ENCODE results near the gene SCN4A.

The SCN4A gene

GRCh38 chr17:63978272-63979200 is 5.8 kb upstream of the SCN4A start:
- no peak for TF ChIP-seq SIN3A (IDR thresholded peaks at IDR 0.05; ENCODE audit: borderline replicate concordance, insufficient read depth, low read length)
- TF ChIP-seq TAF1 (IDR thresholded peaks at IDR 0.05; ENCODE audit: borderline replicate concordance, insufficient read depth, low read length) = no peak
- TF ChIP-seq REST (IDR thresholded peaks at IDR 0.05; ENCODE audit: insufficient read depth in 1 of 2, low read depth in 2 of 2, low read length in 2 of 2) = no peak
- no peak for TF ChIP-seq POLR2AphosphoS5 (IDR thresholded peaks at IDR 0.05; ENCODE audit: low read depth, low read length)
- no peak for TF ChIP-seq FOXP2 (optimal IDR thresholded peaks at IDR 0.05; ENCODE audit: borderline replicate concordance, extremely low read depth, extremely low read length, insufficient read depth)

- TF ChIP-seq POLR2AphosphoS5 (IDR thresholded peaks at IDR 0.05; ENCODE audit: low read depth, low read length) (no peak), FOXP2 (optimal IDR thresholded peaks at IDR 0.05; ENCODE audit: borderline replicate concordance, extremely low read depth, extremely low read length, insufficient read depth) (no peak), SIN3A (IDR thresholded peaks at IDR 0.05; ENCODE audit: borderline replicate concordance, insufficient read depth, low read length) (no peak), TAF1 (IDR thresholded peaks at IDR 0.05; ENCODE audit: borderline replicate concordance, insufficient read depth, low read length) (no peak), REST (IDR thresholded peaks at IDR 0.05; ENCODE audit: insufficient read depth in 1 of 2, low read depth in 2 of 2, low read length in 2 of 2) (no peak)
These were observed 4.0 kb upstream of the SCN4A start for GRCh38 chr17:63976702-63977101.

GRCh38 chr17:63975541-63976092 is 2.9 kb upstream of the SCN4A start:
- TF ChIP-seq SIN3A (IDR thresholded peaks at IDR 0.05; ENCODE audit: borderline replicate concordance, insufficient read depth, low read length) (no peak), TAF1 (IDR thresholded peaks at IDR 0.05; ENCODE audit: borderline replicate concordance, insufficient read depth, low read length) (no peak), FOXP2 (optimal IDR thresholded peaks at IDR 0.05; ENCODE audit: borderline replicate concordance, extremely low read depth, extremely low read length, insufficient read depth) (no peak), REST (IDR thresholded peaks at IDR 0.05; ENCODE audit: insufficient read depth in 1 of 2, low read depth in 2 of 2, low read length in 2 of 2) (no peak), POLR2AphosphoS5 (IDR thresholded peaks at IDR 0.05; ENCODE audit: low read depth, low read length) (no peak)

- TF ChIP-seq SIN3A (IDR thresholded peaks at IDR 0.05; ENCODE audit: borderline replicate concordance, insufficient read depth, low read length) (no peak), REST (IDR thresholded peaks at IDR 0.05; ENCODE audit: insufficient read depth in 1 of 2, low read depth in 2 of 2, low read length in 2 of 2) (no peak), FOXP2 (optimal IDR thresholded peaks at IDR 0.05; ENCODE audit: borderline replicate concordance, extremely low read depth, extremely low read length, insufficient read depth) (no peak), TAF1 (IDR thresholded peaks at IDR 0.05; ENCODE audit: borderline replicate concordance, insufficient read depth, low read length) (no peak), POLR2AphosphoS5 (IDR thresholded peaks at IDR 0.05; ENCODE audit: low read depth, low read length) (no peak)
These were observed 2.0 kb upstream of the SCN4A start for GRCh38 chr17:63974594-63975192.

Measured in PFSK-1 (cell line).